Cardiac septum (tissue), 1 donor: ENCODE data around the gene PMIS2. TPM values are rescaled to one million over a fixed set of nuclear protein-coding genes. Genes with fewer than 3 reads are reported as not detected.
A peak's percentile ranks its signal among the peaks of the same experiment; 100 is the strongest.
"Not testable (repeated sequence)": the region's sequence is repeated elsewhere in the genome, so short reads cannot be mapped to it uniquely, and the experiment has no call there.

Source experiments
- DNase-seq: peaks from one replicate; pipeline ENCODE4 v3.0.0-alpha.2; 2020; ENCODE audit warnings: low spot score
- intact Hi-C: fragments of 100-400 bp; cut with DNase I; formaldehyde crosslinking; loops from one replicate; pipeline ENCODE4 v1.14.0; 2022
- total RNA-seq: library from RNA; stranded (reverse); fragmentation: NEBNext Ultra II Directional; extraction: Animal tissue kit (Norgen Biotek cat#: 25700); gene quantifications from one replicate; pipeline ENCODE4 v1.2.1, GENCODE V29; 2021
- donor health status: DM: no; HTN: no; CAD: no.

Gene PMIS2
- total RNA-seq, 1 donor from 2014 or later = not detected

DNA sequence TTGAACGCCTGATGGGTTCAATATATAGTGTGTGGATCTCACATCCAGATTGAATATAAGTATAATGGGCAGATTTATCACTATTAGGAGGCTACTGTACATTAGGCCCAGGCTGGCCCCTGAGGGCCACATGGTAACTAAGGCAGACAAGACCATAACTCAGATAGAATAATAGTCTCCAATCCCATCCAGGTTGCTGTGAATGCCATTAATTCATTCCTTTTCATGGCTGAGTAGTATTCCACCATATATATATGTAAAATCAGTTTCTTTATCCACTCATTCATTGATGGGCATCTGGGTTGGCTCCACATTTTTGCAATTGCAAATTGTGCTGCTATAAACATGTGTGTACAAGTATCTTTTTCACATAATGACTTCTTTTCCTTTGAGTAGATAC lies 8.1 kb upstream of the PMIS2 start:
- intact Hi-C loops = no loop called here
- no peak for DNase-seq

DNA sequence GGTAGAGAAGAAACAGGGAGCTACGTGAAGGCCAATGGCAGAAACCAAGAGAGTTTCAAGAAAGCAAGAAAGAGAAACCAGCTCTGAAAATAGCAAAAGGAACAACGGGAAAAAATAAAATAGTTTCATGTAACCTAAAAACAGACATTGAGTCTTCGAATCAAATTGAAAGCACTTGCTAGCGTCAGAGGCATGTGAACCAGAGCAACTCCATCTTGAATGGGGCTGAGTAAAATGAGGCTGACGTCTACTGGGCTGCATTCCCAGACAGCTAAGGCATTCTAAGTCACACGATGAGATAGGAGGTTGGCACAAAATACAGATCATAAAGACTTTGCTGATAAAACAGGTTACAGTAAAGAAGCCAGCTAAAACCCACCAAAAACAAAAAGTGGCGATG lies 7.3 kb upstream of the PMIS2 start:
- no peak for DNase-seq
- intact Hi-C loops = no loop called here

GRCh38 chr19:35582760-35583159 lies 3.2 kb upstream of the PMIS2 start:
- no peak for DNase-seq

GRCh38 chr19:35587321-35587720 lies 1.3 kb downstream of the PMIS2 start:
- intact Hi-C loops = no loop called here
- no peak for DNase-seq

More at GRCh38 chr19:35582760-35583159, 3.2 kb upstream of the PMIS2 start:
- intact Hi-C loops = no loop called here

- intact Hi-C loops = no loop called here
- no peak for DNase-seq
These were observed 4.9 kb downstream of the PMIS2 start for GRCh38 chr19:35590875-35591274.

GRCh38 chr19:35592226-35592625 lies 6.3 kb downstream of the PMIS2 start:
- no peak for DNase-seq
- intact Hi-C loops = no loop called here

GRCh38 chr19:35595026-35595425 lies 9.1 kb downstream of the PMIS2 start:
- intact Hi-C loops = not testable (repeated sequence)
- peak; percentile 24 for DNase-seq

GRCh38 chr19:35595928-35596327 lies 10.0 kb downstream of the PMIS2 start:
- intact Hi-C loops = no loop called here
- DNase-seq = no peak

DNA sequence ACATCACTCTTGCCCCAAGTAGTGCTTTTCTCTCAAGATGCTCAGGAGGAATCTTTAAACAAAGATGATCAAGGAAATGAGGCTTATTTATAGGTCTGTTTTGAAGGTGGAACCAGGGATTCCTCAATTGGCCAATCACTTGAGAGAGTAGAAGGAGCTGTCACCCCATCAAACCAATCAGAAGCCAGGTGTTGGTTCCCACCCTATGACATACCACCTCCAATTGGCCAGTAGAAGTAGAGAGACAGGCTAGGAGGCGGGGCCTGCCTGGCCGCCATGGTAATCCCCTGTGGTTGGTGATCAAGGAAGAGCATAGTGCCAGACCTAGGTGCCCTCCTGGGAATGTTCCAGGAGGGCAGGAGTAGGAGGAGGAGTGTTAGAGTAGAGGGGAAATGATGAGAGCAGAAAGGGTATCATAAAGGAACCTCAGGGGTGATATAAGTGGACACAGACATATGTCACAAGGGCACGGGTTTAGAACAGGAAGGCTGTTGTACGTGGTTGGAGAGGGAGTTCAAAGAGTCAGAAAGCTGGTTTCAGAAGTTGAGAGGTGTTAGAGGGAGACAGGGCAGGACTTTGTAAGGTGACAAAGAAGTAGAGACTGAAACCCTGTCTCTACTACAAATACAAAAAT lies 10.5 kb downstream of the PMIS2 start:
- intact Hi-C loops = no loop called here
- DNase-seq = no peak

GRCh38 chr19:35601971-35602370 lies 16.0 kb downstream of the PMIS2 start:
- intact Hi-C loops = no loop called here
- DNase-seq = no peak

- not testable (repeated sequence) for DNase-seq
These were observed 18.5 kb downstream of the PMIS2 start for GRCh38 chr19:35604436-35604835.

DNA sequence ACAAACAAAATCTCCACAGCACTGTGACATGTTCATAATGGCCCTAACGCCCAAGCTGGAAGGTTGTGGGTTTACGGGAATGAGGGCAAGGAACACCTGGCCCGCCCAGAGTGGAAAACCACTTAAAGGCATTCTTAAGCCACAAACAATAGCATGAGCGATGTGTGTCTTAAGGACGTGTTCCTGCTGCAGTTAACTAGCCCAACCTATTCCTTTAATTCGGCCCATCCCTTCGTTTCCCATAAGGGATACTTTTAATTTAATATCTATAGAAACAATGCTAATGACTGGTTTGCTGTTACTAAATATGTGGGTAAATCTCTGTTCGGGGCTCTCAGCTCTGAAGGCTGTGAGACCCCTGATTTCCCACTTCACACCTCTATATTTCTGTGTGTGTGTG lies 21.2 kb downstream of the PMIS2 start:
- intact Hi-C loops = not testable (repeated sequence)

More at GRCh38 chr19:35604436-35604835, 18.5 kb downstream of the PMIS2 start:
- intact Hi-C loops = not testable (repeated sequence)

DNA sequence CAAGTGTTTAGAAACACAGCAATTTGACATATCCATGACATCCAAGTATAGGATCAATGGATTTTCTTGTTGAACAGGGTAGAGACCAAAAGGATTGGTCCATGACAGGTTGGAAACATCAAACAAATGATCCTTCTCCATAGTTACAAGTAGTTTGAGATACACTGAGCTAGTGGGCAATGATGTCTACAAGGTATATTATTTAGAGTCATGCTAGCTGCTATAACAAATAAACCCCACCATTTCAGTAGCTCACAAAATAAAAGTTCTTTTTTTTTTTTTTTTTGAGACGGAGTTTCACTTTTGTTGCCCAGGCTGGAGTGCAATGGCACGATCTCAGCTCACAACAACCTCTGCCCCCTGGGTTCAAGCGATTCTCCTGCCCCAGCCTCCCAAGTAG lies 21.7 kb downstream of the PMIS2 start:
- no peak for DNase-seq
- intact Hi-C loops = no loop called here

More for the DNA sequence above, 21.2 kb downstream of the PMIS2 start:
- not testable (repeated sequence) for DNase-seq

DNA sequence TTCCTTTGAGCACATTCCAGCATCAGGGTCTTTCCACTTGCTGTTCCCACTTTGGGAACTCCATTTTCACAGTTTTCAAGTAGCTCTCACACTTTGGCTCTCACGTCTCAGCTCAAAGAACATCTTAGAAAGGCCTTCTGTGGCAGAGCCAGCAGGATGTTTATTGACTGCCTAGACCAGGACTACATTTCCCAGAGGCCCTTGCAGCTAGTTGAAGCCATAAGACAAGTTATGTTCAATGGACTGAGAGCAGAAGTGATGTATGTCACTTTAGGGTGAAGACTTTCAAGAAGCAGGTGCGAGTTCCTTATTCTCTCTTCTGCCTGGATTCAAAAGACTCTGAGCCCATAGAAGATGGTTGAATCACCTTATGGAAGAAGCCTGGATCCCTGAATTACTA lies 22.3 kb downstream of the PMIS2 start:
- intact Hi-C loops = no loop called here
- no peak for DNase-seq

DNA sequence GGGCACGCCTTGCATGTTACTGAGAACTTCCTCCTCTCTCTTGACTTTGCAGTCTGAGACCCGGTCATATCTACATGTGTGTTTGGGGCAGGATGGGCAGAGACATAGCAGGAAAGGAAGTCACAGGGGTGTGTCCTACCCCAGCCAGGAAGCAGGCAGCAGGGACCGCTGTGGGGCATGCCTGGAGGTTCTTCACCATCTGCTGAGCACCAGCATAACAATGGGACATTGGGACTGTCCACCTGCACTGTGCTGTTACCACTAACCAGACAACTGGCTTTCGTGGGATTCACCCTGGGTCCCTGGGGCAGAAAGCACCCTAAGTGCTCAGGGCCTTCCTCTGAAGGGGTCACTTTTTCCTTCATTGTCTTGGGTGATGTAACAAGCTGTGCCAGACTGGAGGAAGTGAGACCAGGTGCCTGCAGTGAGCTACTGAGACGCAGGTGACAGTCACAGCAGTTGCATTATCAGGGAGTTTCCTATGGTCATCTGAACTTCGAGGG lies 23.9 kb downstream of the PMIS2 start:
- intact Hi-C loops = loop anchor here (5.0 kb wide), 1 partner anchor 63 kb away; the partner anchor contains the start of gene TMEM147
- DNase-seq = no peak

DNA sequence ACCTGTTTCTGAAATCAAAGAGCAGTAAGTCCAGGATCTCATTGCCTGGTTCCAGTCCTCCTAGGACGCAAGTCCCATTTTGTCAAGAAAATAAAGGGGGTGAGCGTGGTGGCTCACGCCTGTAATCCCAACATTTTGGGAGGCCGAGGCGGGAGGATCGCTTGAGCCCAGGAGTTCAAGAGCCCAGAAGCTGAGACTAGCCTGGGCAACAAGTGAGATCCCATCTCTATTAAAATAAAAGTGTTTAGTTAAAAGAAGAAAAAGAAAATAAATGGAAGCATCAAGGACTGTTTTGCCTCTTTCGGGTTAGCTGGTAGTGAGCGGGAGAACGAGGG lies 26.2 kb downstream of the PMIS2 start:
- no peak for DNase-seq

DNA sequence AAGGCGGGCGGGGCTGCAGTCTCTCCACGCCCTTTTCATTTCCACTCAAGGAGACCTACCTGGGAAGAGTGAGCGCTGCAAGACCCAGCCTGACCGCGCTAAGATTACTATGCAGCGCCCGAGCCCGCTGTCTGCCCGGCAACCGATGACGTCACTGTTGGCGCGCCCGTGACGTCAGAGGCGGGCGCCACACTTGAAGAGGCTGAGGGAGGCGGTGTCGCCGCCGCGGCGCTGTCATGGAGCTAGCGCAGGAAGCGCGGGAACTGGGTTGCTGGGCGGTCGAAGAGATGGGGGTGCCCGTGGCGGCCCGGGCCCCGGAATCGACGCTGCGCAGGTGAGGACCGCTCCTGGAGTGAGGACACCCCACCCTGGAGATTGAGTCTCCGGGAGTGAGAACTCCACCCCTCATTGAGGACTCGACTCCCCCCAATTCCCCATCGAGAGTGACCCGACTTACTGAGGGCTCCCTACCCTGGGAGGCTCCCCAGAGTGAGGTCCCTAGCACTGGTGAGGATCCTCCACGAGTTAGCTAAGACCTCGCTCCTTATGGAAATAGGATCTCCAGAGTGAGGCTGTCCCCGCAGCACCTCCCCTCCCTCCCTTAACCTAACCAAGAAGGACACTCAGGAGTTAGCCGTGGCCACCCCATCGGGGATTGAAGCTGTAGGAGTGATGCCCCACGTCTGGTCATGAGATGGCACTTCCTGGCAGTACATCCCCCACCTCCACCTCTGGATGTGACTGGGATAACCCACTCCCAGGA lies 26.8 kb downstream of the PMIS2 start, which contains the start of gene HAUS5:
HAUS5 (plus strand) TSS at position 177 of the 763 bp plus-strand sequence; CDS start at position 237, 60 bp downstream.
- intact Hi-C loops = loop anchor here (2.0 to 5.0 kb wide), 2 partner anchors 16 to 65 kb away; partner anchors contain the start of genes RBM42 and TMEM147
- DNase-seq = peak; percentile 97

More for the DNA sequence above, 26.2 kb downstream of the PMIS2 start:
- intact Hi-C loops = loop anchor here (2.0 to 5.0 kb wide), 2 partner anchors 17 to 65 kb away; partner anchors contain the start of genes RBM42 and TMEM147

- DNase-seq = no peak
- intact Hi-C loops = loop anchor here (2.0 to 5.0 kb wide), 2 partner anchors 15 to 66 kb away; partner anchors contain the start of genes RBM42 and TMEM147
These were observed 27.6 kb downstream of the PMIS2 start for GRCh38 chr19:35613574-35613973.

- intact Hi-C loops = no loop called here
- DNase-seq = no peak
These were observed 29.1 kb downstream of the PMIS2 start for GRCh38 chr19:35615036-35615435.

DNA sequence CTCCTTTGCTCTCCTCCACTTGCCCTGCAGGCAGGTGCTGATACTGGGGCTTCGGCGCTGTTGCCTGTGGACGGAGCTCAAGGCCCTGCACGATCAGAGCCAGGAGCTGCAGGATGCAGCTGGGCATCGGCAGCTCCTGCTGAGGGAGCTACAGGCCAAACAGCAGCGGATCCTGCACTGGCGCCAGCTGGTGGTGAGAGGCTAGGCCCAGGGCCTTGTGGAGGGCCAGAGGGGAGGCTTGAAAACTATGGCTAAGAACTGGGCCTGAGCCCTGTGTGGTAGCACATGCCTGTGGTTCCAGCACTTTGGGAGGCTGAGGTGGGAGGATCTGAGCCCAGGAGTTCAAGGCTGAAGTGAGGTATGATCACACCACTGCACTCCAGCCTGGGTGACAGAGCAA lies 32.9 kb downstream of the PMIS2 start:
- intact Hi-C loops = no loop called here
- no peak for DNase-seq
